Liver (tissue), 9 donors: ENCODE results near the gene KDM7A. TPM values are rescaled to one million over a fixed set of nuclear protein-coding genes. Genes with fewer than 3 reads are reported as not detected.

Source experiments
- DNase-seq: peaks from one replicate; pipeline ENCODE4 v3.0.0-alpha.2; 2017; ENCODE audit warnings: low spot score
- H3K27ac ChIP-seq, 2 donors: one replicate each; pipeline ENCODE4 v1.7.0; 2013; ENCODE audit warnings: inconsistent platforms in 2 of 2, low read length in 2 of 2, control low read depth in 1 of 2, low read depth in 1 of 2, mild to moderate bottlenecking in 1 of 2
- H3K27me3 ChIP-seq, 4 donors: one replicate each; pipeline versions ENCODE4 v1.6.1 to v1.7.0; 2013; ENCODE audit warnings: low read length in 3 of 4, inconsistent platforms in 1 of 4, mild to moderate bottlenecking in 1 of 4, moderate library complexity in 1 of 4; ENCODE audit not compliant: control insufficient read depth in 4 of 4, insufficient read depth in 4 of 4
- H3K36me3 ChIP-seq, 4 donors: one replicate each; pipeline versions ENCODE4 v1.6.1 to v1.7.0; 2013; ENCODE audit warnings: low read length in 3 of 4, mild to moderate bottlenecking in 3 of 4, low read depth in 1 of 4, moderate library complexity in 1 of 4; ENCODE audit not compliant: control insufficient read depth in 4 of 4, insufficient read depth in 3 of 4
- H3K4me1 ChIP-seq, 4 donors: one replicate each; pipeline versions ENCODE4 v1.6.1 to v1.7.0; 2013; ENCODE audit warnings: low read length in 3 of 4, mild to moderate bottlenecking in 3 of 4, moderate library complexity in 1 of 4; ENCODE audit not compliant: control insufficient read depth in 4 of 4, insufficient read depth in 4 of 4
- H3K4me3 ChIP-seq, 3 donors: one replicate each; pipeline versions ENCODE4 v1.6.1 to v1.7.0; 2013; ENCODE audit warnings: low read length in 3 of 3, control low read depth in 1 of 3, low read depth in 1 of 3, mild to moderate bottlenecking in 1 of 3
- H3K9ac ChIP-seq, 2 donors: one replicate each; pipeline ENCODE4 v1.7.0; 2013; ENCODE audit warnings: low read length in 2 of 2, mild to moderate bottlenecking in 2 of 2, moderate library complexity in 2 of 2, control low read depth in 1 of 2, low read depth in 1 of 2
- H3K9me3 ChIP-seq, 4 donors: one replicate each; pipeline versions ENCODE4 v1.6.1 to v1.7.0; 2013; ENCODE audit warnings: low read length in 3 of 4; ENCODE audit not compliant: control insufficient read depth in 4 of 4
- ATF3 ChIP-seq: IDR thresholded peaks from 2 replicates; pipeline ENCODE4 v1.6.1; 2016; ENCODE audit warnings: antibody characterized with exemption
- CTCF ChIP-seq: fragments of 150-350 bp; IDR thresholded peaks from 2 replicates; pipeline ENCODE4 v1.5.1; 2017; ENCODE audit warnings: improper control_type of control experiment, low read depth, low read length; ENCODE audit not compliant: missing input control
- EGR1 ChIP-seq, 2 donors: IDR thresholded peaks; 2 replicates each; pipeline ENCODE4 v1.6.1; 2016 to 2018; ENCODE audit warnings: antibody characterized with exemption in 2 of 2, low read depth in 2 of 2
- FOXA1 ChIP-seq: IDR thresholded peaks from 2 replicates; pipeline ENCODE4 v1.6.1; 2016; ENCODE audit warnings: antibody characterized with exemption
- FOXA2 ChIP-seq: IDR thresholded peaks from 2 replicates; pipeline ENCODE4 v1.6.1; 2016; ENCODE audit warnings: antibody characterized with exemption
- GABPA ChIP-seq, 2 donors: IDR thresholded peaks in 1 of 2; conservative IDR thresholded peaks in 1 of 2; 2 replicates each; pipeline ENCODE4 v1.6.1; 2016; ENCODE audit warnings: antibody characterized with exemption in 2 of 2, mild to moderate bottlenecking in 1 of 2, moderate library complexity in 1 of 2
- HNF4A ChIP-seq, 2 donors: conservative IDR thresholded peaks; 2 replicates each; pipeline ENCODE4 v1.6.1; 2016; ENCODE audit warnings: antibody characterized with exemption in 2 of 2, mild to moderate bottlenecking in 2 of 2
- HNF4G ChIP-seq: IDR thresholded peaks from 2 replicates; pipeline ENCODE4 v1.6.1; 2016; ENCODE audit warnings: antibody characterized with exemption
- JUND ChIP-seq, 2 donors: IDR thresholded peaks; 2 replicates each; pipeline ENCODE4 v1.6.1; 2016; ENCODE audit warnings: antibody characterized with exemption in 2 of 2
- NR2F2 ChIP-seq: IDR thresholded peaks from 2 replicates; pipeline ENCODE4 v1.6.1; 2016; ENCODE audit warnings: antibody characterized with exemption
- RAD21 ChIP-seq, 2 donors: IDR thresholded peaks; 2 replicates each; pipeline ENCODE4 v1.6.1; 2016; ENCODE audit warnings: antibody characterized with exemption in 2 of 2, mild to moderate bottlenecking in 2 of 2
- REST ChIP-seq: IDR thresholded peaks from 2 replicates; pipeline ENCODE4 v1.6.1; 2016; ENCODE audit warnings: antibody characterized with exemption, mild to moderate bottlenecking
- RXRA ChIP-seq, 2 donors: IDR thresholded peaks; 2 replicates each; pipeline ENCODE4 v1.6.1; 2017 to 2018; ENCODE audit warnings: antibody characterized with exemption in 2 of 2, mild to moderate bottlenecking in 1 of 2
- SP1 ChIP-seq: IDR thresholded peaks from 2 replicates; pipeline ENCODE4 v1.6.1; 2018; ENCODE audit warnings: antibody characterized with exemption, mild to moderate bottlenecking
- TAF1 ChIP-seq: conservative IDR thresholded peaks from 2 replicates; pipeline ENCODE4 v1.6.1; 2016; ENCODE audit warnings: antibody characterized with exemption, mild to moderate bottlenecking
- YY1 ChIP-seq: IDR thresholded peaks from 2 replicates; pipeline ENCODE4 v1.6.1; 2016; ENCODE audit warnings: antibody characterized with exemption, mild to moderate bottlenecking
- WGBS: extraction: QIAGEN DNeasy Blood & Tissue Kit; methylation state at CpG from one replicate; pipeline ENCODE4 v1.1.7; 2013; 5-methylcytosine and 5-hydroxymethylcytosine counted together
- polyA plus RNA-seq, 2 donors: library from polyadenylated mRNA; stranded (reverse) in 1 of 2; unstranded in 1 of 2; fragments of 200-250 nt in 1 of 2; fragments of >200 nt in 1 of 2; fragmentation: Nextera tagmentation in 1 of 2; extraction: Ambion mirVana in 1 of 2; gene quantifications; one replicate each; pipeline versions ENCODE4 v1.2.1 to v1.2.3, GENCODE V29; 2013 to 2015
- total RNA-seq, 2 donors: library from RNA; depleted of rRNA; stranded (reverse); fragments of >200 nt; gene quantifications; one replicate each; pipeline ENCODE4 v1.2.3, GENCODE V29; 2014
- TF ChIP-seq, protein P1 (sequence below): IDR thresholded peaks from 2 replicates; pipeline ENCODE4 v1.6.1; 2016; ENCODE audit warnings: antibody characterized with exemption
- TF ChIP-seq, protein P2 (sequence below): IDR thresholded peaks from 2 replicates; pipeline ENCODE4 v1.6.1; 2016; ENCODE audit warnings: antibody characterized with exemption
- donor health status: healthy.
- donor health status: healthy.
- donor health status: healthy.
- donor health status: healthy.
- donor health status: healthy.

KDM7A gene
- total and polyA plus RNA-seq, 4 donors, result 1.9 to 27.5 (median 9.9) TPM

DNA sequence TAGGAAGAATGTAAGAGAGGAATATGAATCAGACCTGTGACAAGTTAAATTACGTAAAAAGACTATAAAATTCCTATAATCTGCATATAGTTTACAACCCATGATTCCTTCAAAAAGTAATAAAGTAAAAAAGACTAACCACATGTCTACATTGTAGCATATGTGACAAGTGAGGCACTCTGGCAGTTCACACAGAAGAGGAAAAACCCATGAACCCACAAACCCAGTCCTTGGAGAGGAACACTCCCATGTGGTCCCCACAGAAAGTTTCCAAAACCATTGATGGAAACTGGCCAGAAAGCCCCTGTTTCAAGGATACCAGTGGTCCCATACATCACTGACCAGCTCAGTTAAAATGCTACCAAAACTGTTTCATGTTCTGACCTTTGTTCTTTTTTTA is 15.7 kb downstream of the KDM7A start:
- Histone ChIP-seq H3K9me3 (no peaks in the 10 kb centered on the region), H3K4me1 (peaks cover 5 to 9% (median 6%) of the 10 kb centered on the region in 4 donors), H3K9ac (no peak overlapping the region), H3K4me3 (no peak overlapping the region), H3K27ac (no peak overlapping the region), H3K27me3 (no peaks in the 10 kb centered on the region), H3K36me3 (no peaks in the 10 kb centered on the region)
- TF ChIP-seq, protein P1, sequence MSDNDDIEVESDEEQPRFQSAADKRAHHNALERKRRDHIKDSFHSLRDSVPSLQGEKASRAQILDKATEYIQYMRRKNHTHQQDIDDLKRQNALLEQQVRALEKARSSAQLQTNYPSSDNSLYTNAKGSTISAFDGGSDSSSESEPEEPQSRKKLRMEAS, result no peak
- TF ChIP-seq RAD21 (IDR thresholded peaks at IDR 0.05) (no peak), FOXA2 (no peak), RXRA (IDR thresholded peaks at IDR 0.05) (no peak), JUND (IDR thresholded peaks at IDR 0.05) (no peak), EGR1 (IDR thresholded peaks at IDR 0.05; ENCODE audit: low read depth in 2 of 2) (no peak), SP1 (no peak), REST (no peak)
- TF ChIP-seq, protein P2, sequence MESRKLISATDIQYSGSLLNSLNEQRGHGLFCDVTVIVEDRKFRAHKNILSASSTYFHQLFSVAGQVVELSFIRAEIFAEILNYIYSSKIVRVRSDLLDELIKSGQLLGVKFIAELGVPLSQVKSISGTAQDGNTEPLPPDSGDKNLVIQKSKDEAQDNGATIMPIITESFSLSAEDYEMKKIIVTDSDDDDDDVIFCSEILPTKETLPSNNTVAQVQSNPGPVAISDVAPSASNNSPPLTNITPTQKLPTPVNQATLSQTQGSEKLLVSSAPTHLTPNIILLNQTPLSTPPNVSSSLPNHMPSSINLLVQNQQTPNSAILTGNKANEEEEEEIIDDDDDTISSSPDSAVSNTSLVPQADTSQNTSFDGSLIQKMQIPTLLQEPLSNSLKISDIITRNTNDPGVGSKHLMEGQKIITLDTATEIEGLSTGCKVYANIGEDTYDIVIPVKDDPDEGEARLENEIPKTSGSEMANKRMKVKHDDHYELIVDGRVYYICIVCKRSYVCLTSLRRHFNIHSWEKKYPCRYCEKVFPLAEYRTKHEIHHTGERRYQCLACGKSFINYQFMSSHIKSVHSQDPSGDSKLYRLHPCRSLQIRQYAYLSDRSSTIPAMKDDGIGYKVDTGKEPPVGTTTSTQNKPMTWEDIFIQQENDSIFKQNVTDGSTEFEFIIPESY, result no peak
- DNase-seq, result no peak
- 91% methylated on average over 1 of the region's 1 CpG for WGBS

- no peak for DNase-seq
- no peak overlapping the region for H3K4me3 ChIP-seq
- WGBS, result 63% methylated on average over 2 of the region's 2 CpGs
- no peak overlapping the region for H3K27ac ChIP-seq
- H3K9me3 ChIP-seq, result no peaks in the 10 kb centered on the region
- H3K4me1 ChIP-seq, result peaks cover 1 to 15% (median 6%) of the 10 kb centered on the region in 4 donors
- no peaks in the 10 kb centered on the region for H3K27me3 ChIP-seq
- H3K9ac ChIP-seq, result no peak overlapping the region
- no peaks in the 10 kb centered on the region for H3K36me3 ChIP-seq
- TF ChIP-seq RAD21 (IDR thresholded peaks at IDR 0.05) (no peak), TAF1 (no peak), HNF4G (no peak), FOXA1 (no peak), RXRA (IDR thresholded peaks at IDR 0.05) (no peak), SP1 (no peak), ATF3 (no peak), YY1 (no peak), HNF4A (conservative IDR thresholded peaks at IDR 0.05) (no peak), CTCF (no peak), FOXA2 (no peak), REST (no peak), EGR1 (IDR thresholded peaks at IDR 0.05; ENCODE audit: low read depth in 2 of 2) (no peak), GABPA (IDR thresholded peaks at IDR 0.05 in 1 of 2, conservative IDR thresholded peaks at IDR 0.05 in 1 of 2) (no peak), NR2F2 (no peak), JUND (IDR thresholded peaks at IDR 0.05) (no peak)
- TF ChIP-seq, protein P2, result no peak
These were observed 16.5 kb downstream of the KDM7A start for GRCh38 chr7:140160308-140160707.
